EH (cell line): ENCODE data around the gene ASIC2.

Experiments used
- DNase-seq: peaks from one replicate; pipeline ENCODE4 v3.0.0-alpha.2; 2015; ENCODE audit warnings: low read depth

Gene ASIC2

GRCh38 chr17:33292981-33293867 is at the start of gene ASIC2:
Gene ASIC2 (minus strand): TSS chr17:33293295.
- DNase-seq: no peak

DNA sequence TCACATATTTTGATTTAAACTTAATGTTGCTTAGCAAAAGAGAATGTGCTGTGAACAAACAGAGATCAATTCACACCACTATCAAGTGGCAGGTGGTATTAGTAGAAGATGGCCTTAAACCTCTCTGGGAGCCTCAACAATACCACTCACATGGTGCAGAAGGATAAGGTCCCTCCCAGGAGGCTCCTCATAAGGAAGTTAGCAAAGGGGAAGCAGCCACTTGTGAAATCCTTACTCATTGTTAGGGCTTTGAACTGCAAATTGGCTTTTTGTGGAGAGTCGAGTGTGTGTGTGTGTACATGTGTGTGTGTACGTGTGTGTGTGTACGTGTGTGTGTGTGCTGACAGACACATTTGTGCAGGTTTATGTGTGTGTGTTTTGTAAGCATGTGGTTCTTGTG is 48.9 kb upstream of the ASIC2 start:
- DNase-seq: no peak

GRCh38 chr17:33338242-33338641 is 45.1 kb upstream of the ASIC2 start:
- DNase-seq: no peak

DNA sequence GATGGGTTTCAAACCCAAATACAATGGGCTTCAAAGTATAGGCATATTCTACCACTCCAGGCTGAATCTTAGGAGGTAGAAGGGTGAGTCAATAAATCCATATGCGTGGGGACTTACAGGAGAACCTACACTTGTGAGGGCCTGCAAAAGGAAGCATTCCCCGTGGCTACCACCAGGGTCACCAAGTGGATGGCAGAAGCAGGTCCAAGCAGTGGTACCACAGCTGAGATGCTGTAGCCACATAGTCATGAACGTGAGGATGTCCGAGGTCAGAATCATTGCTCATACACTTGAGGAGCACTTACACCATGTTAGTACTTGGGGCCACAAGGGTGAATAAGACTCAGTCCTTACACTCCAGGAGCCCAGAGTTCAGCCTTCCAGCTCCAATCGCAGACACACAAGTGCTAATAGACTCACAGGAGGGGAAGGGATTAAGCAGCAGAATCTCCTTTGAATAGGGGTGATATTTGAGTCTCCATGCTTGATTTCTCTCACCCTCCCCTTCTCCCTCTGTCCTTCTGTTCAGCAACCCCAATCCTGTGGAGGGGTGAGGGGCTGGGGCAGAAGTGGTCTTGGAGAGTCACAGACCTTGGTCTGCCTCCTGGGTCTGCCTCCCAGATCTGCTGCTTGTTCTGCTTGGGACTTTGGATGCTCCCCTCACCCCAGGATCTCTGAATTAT is 42.5 kb upstream of the ASIC2 start:
- DNase-seq: no peak

DNA sequence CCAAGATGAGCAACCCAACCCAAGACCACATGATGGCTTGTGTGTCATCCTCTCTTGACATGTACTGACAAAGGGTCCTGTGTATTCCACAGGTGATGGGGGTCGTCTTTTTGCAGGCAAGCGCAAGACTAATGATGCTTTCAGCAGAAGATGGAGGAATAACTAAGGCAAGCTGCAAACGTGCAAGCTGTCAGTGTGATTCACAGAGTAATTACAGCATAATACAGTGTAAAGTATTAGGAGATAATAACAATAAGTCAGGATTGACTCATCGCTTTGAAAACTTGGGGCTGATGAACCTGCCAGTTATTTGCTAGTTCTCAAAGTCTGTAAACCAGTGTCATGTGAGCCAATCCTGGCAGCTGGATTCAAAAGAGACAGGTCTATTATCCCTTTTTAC is 41.6 kb upstream of the ASIC2 start:
- DNase-seq: no peak

DNA sequence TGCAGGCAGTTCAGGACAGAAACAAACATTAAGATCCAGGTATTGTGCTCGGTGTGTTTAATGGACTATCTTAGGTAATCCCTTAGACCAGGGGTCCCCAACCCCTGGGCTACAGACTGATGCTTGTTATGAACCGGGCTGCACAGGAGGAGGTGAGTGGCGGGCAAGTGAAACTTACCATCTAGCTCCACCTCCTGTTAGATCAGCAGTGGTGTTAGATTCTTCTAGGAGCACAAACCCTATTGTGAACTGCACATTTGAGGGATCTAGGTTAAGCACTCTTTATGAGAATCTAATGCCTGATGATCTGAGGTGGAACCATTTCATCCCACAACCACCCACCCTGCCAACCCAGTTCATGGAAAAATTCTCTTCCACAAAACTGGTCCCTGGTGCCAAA is 37.8 kb upstream of the ASIC2 start:
- no peak for DNase-seq

DNA sequence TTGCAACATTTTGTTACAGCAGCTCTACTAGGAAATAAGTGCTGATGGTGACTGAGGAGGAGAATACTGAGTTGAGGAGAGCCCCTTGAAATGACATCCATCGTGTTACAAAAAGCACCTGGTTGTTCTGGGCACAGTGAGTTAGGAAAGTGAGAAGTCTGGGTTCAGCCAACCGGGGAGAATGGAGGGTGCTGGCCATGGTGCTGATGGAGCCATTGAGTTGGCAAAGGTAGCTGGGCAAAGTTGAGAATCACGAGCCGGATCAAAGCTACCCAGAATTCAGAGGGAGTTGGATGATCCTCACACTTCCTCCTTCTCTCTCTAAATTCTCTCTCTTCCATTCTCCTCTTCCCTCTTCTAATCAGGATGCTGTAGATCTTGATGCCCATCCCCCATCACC is 35.0 kb upstream of the ASIC2 start:
- peak; percentile 4 for DNase-seq

DNA sequence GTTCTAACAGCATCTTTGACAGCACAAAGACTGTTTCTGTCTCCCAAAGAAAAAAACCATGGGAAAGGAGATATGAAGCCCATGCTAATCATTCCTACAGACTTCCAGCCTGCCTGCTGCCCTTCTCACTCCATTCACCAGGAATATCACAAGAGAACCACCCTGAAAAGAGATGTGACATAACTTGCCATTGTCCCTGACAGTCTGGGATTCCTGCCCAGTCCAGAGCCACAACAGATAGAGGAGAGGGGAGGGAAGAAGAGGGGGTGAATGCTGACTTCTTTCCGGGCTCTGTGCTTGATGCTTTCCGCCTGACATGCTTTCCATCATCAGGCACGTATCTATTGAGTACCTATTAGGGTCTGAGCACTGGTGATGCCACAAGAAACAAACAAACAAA is 31.6 kb upstream of the ASIC2 start:
- DNase-seq: no peak

DNA sequence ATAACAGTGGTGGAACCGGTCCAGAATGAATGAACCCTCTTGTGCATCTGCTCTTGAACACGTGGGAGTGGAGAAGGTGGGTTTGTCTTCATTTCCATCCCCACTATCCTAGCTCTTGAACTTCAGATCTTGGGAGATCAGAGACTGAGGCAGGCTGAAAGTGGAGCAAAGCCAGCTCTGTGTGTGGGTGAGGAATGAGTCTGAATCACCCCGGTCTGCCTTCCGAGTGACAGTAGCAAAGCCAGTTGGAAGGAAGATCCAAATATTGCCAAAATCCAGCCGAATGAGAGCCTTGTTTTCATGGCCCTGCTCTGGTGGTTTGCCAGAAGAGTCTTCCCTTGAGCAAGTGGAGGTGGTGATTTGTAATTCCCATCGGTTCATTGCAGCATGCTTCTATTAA is 29.0 kb upstream of the ASIC2 start:
- peak; percentile 9 for DNase-seq

DNA sequence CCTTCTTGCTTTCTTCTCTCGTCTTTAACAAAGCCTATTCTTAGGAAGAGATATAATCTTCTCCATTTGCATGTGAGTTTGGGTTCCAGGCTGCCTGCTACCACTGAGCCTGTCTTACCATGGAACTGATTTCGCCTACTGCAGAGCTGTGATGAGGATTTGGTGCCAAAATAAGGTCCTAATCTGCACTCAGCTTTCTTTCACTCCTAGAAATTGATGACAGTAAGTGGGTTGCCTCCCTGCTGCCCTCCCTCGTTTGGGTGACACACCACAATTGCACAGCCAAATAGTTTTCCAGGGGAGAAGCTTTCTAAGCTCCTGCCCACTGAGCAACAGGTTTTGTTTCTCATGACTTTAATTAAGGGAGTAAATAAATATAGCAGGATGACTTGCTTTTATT is 25.1 kb upstream of the ASIC2 start:
- DNase-seq: no peak

DNA sequence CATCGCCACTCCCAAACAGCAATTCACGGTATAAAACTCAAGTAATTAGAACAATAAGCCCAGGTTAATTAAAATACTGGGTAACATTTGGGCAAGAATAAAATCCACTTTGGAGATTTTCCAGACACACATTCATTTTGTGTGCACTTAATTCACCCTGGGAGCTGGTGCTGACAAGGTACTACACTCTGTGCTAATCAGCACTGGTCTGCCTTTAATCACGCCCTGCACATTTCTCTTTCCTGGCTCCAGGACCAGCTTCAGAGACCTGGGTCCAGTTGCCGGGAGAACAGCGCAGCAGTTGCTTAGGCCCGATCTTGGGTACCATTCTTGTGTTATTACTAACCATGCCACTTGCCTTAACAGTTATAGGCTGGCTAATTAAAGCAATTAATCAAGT is 23.7 kb upstream of the ASIC2 start:
- DNase-seq: no peak

DNA sequence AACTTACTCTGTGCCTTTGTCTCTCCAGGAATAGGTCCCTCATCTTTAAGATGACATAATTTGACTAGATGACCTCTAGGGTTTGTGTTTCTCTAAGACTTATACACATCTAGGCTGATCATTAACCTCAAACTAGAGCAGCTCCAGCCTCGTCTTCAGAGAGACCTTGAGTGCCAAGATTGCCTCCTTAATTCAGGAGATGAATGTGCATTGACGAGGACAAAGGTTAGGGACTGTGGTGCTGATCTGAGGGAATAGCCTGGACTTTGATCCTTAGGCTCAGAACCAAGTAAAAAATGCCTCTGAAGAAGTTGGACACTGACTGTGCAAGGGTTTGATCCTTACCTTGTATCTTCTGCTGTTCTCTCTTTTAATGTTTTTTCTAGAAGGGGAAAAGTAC is 17.2 kb upstream of the ASIC2 start:
- DNase-seq: no peak

DNA sequence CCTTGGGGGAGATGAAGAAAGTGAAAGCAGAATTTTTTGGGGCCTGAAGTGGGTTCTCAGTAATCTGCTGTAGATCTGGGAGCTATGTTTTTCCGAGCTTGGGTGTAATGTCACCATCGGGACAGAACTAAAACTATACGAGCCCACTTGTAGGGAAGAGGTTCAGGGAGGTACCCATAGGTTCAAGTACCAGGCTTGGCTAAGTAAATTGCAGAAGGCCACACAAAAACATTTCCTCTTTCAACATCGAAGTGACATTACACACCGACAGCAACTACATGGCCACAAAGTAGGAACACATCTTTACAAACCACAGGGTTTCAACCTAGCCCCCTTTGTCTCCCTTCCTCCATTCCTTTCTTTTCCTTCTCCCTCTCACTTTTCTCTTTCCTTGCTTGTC is 10.2 kb upstream of the ASIC2 start:
- no peak for DNase-seq

GRCh38 chr17:33302394-33302793 is 9.3 kb upstream of the ASIC2 start:
- DNase-seq: no peak

DNA sequence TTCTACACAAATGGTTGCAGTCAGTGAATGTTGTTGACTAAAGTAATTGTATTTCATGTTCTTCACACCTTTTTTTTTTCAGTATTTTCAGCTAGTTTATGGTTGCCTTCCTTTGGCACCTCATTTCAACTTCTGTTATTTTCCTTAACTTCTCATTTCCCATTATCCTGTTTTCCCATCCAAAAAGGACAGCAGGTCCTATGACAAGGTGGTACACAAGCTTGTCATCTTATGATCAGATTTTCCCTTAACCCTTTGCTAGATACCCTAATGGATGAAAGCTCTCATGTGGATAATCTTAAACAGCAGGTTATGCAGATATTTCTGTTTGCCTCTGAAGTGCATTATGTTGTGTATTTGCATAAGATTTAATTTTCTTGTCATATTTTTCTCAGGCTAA is 7.1 kb upstream of the ASIC2 start:
- no peak for DNase-seq

GRCh38 chr17:33299115-33299514 is 6.0 kb upstream of the ASIC2 start:
- DNase-seq: no peak

DNA sequence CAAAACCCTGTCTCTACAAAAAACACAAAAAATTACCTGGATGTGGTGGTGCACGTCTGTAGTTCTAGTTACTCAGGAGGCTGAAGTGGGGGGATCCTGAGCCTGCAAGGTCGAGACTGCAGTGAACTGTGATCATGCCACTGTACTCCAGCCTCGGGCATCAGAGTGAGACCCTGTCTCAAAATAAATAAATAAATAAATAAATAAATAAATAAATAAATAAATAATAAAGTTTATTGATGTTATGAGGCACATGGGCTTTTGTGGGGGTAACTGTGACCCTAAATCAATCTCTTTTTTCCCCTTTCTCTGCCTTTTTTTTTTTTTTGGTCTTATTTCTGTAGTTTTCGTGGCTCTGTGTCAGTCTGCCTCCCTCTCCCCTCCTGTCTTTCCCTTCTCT is 4.5 kb upstream of the ASIC2 start:
- DNase-seq: no peak

GRCh38 chr17:33294994-33295393 is 1.9 kb upstream of the ASIC2 start:
- DNase-seq: no peak

DNA sequence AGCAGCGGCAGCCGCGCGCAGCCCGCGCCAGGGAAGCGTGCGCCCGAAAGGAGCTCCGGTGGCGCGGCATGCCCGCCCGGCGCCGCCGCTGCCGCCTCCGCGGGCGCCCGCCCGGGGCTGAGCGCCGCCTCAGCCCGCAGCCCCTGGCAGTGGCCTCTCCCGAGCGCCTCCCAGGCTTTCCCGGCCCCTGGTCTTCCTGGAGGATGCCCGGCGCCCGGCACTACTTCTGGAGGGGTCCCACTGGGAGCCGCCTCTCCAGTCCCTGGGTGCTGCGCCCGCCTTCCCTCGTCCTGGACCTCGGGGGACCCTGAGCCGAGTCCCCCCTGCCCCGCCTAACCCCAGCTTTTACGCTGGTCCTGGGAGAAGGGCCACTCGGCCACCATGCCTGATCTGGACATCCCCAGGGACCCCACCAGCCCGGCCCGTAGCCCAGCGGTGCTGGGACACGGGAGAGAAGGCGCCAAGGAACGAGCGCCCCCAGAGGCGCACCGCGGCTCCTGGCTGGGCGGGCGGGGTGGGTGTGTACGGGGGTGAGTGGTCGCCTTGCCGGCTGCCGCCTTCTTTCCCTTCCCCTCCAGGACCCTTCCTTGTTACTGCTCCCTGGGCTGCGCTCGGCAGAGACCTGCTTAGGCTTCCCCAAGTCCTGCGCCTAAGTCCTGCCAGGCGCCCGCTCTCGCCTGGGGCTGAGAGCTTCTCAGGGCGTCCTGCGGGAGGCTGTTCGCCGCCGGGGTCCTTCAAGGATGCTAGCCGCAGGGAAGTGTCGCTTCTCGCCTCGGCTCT is 704 bp downstream of the ASIC2 start:
- peak; percentile 5 for DNase-seq

- DNase-seq: peak; percentile 30
These were observed 1.6 kb downstream of the ASIC2 start for GRCh38 chr17:33291248-33292200.

GRCh38 chr17:33290253-33290652 is 2.8 kb downstream of the ASIC2 start:
- DNase-seq: no peak

DNA sequence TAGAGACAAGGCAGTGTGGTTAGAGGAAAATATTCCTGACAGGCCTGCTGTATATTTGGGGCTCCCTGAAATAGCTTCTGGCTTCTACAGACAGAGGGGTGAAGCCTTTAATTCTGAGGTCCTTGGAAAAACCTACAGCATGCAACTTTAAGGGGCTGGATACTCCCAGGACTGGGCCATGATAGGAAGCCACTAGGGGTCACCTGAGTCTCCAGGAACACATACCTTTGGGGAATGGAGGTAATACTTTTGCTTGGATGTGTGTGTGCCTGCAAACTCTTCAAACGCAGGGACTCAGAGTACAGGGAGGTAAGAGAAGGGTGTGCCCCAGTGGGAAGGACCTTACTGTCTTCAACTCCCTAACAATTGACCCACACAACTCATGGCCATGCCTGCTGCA is 4.1 kb downstream of the ASIC2 start:
- DNase-seq: no peak
